ENCODE results near the gene RPS6KA5.
"Not testable (repeated sequence)": the region's sequence is repeated elsewhere in the genome, so short reads cannot be mapped to it uniquely, and the experiment has no call there.

RPS6KA5 gene

GRCh38 chr14:91095178-91095577 is 34.7 kb upstream of the RPS6KA5 start:
- no peak for ATAC-seq
- no peak for TF ChIP-seq ZNF8 (CRISPR knock-in tag; IDR thresholded peaks at IDR 0.05)
- TF ChIP-seq CSDC2 (CRISPR knock-in tag; IDR thresholded peaks at IDR 0.05) = no peak
- no peak for TF ChIP-seq PPARA (CRISPR knock-in tag; IDR thresholded peaks at IDR 0.05; ENCODE audit: borderline replicate concordance)
- no peak for TF ChIP-seq SNAI2 (CRISPR knock-in tag; IDR thresholded peaks at IDR 0.05)

DNA sequence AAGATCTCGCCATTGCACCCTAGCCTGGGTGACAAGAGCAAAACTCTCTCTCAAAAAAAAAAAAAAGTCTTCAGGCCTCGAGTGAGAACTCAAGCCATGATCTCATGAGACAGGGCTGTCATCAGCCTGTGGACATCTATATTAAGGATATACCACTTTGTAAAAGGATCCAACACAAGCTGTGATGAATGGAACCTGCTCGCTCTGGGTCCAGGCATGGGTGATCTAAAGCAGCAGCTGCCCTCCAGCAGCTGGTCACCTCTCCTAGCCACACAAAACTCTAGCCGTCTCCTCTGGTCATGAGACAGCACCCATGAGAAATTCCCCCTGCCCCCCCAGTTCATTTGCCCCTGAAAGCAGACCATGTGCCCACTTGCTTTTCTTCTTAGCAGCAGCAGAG is 34.3 kb upstream of the RPS6KA5 start:
- ATAC-seq = no peak
- TF ChIP-seq ZFP30 (CRISPR knock-in tag; IDR thresholded peaks at IDR 0.05) = no peak
- TF ChIP-seq TCF4 (CRISPR knock-in tag; IDR thresholded peaks at IDR 0.05; ENCODE audit: borderline replicate concordance) = no peak
- no peak for TF ChIP-seq PATZ1 (CRISPR knock-in tag; IDR thresholded peaks at IDR 0.05; ENCODE audit: borderline replicate concordance)
- no peak for TF ChIP-seq GLIS3 (CRISPR knock-in tag; IDR thresholded peaks at IDR 0.05)
- TF ChIP-seq ARNTL (CRISPR knock-in tag; IDR thresholded peaks at IDR 0.05; ENCODE audit: borderline replicate concordance, low read depth) = no peak
- no peak for TF ChIP-seq ISL1 (CRISPR knock-in tag; IDR thresholded peaks at IDR 0.05)
- no peak for TF ChIP-seq RARB (CRISPR knock-in tag; IDR thresholded peaks at IDR 0.05)
- no peak for TF ChIP-seq BACH2 (CRISPR knock-in tag; IDR thresholded peaks at IDR 0.05; ENCODE audit: borderline replicate concordance)
- TF ChIP-seq CSRNP3 (CRISPR knock-in tag; IDR thresholded peaks at IDR 0.05) = no peak
- no peak for TF ChIP-seq PPARA (CRISPR knock-in tag; IDR thresholded peaks at IDR 0.05; ENCODE audit: borderline replicate concordance)
- no peak for TF ChIP-seq ZNF70 (CRISPR knock-in tag; IDR thresholded peaks at IDR 0.05)
- TF ChIP-seq CSDC2 (CRISPR knock-in tag; IDR thresholded peaks at IDR 0.05) = no peak
- no peak for TF ChIP-seq TOX (CRISPR knock-in tag; IDR thresholded peaks at IDR 0.05; ENCODE audit: borderline replicate concordance)
- no peak for TF ChIP-seq SNAI2 (CRISPR knock-in tag; IDR thresholded peaks at IDR 0.05)
- TF ChIP-seq CREB5 (CRISPR knock-in tag; IDR thresholded peaks at IDR 0.05; ENCODE audit: low read depth) = no peak
- no peak for TF ChIP-seq TSHZ2 (CRISPR knock-in tag; IDR thresholded peaks at IDR 0.05)
- TF ChIP-seq ZNF8 (CRISPR knock-in tag; IDR thresholded peaks at IDR 0.05) = no peak

GRCh38 chr14:91093743-91094472 is 33.5 kb upstream of the RPS6KA5 start:
- not testable (repeated sequence) for ATAC-seq

DNA sequence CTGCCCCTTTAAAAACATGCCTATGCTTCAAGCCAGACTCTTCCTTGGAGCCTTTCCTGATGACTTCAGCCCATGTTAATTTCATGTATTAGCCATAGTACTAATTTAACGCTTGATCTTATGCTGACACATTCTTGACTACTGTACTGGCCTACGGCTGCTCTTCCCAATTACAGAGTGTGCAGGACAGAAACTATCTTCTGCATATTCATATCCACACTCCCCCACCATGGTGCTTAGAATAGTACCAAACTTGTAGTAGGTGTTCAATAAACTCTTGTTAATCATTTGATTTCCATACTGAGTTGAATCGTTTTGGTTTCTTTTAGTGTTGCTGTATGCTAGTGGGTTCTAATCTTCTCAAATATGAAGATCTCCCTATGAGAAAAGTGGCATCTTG is 31.6 kb upstream of the RPS6KA5 start:
- no peak for ATAC-seq
- TF ChIP-seq ZC3H10 (CRISPR knock-in tag; IDR thresholded peaks at IDR 0.05) (no peak), PATZ1 (CRISPR knock-in tag; IDR thresholded peaks at IDR 0.05; ENCODE audit: borderline replicate concordance) (no peak), ESRRG (CRISPR knock-in tag; IDR thresholded peaks at IDR 0.05) (no peak), CSDC2 (CRISPR knock-in tag; IDR thresholded peaks at IDR 0.05) (no peak), TSHZ2 (CRISPR knock-in tag; IDR thresholded peaks at IDR 0.05) (no peak), SNAI2 (CRISPR knock-in tag; IDR thresholded peaks at IDR 0.05) (no peak), ZFP3 (CRISPR knock-in tag; IDR thresholded peaks at IDR 0.05) (no peak), CREB5 (CRISPR knock-in tag; IDR thresholded peaks at IDR 0.05; ENCODE audit: low read depth) (no peak), ZNF8 (CRISPR knock-in tag; IDR thresholded peaks at IDR 0.05) (no peak)
